Lower lobe of right lung (tissue), 2 donors: ENCODE measurements around the gene PDE4D. TPM values are rescaled to one million over a fixed set of nuclear protein-coding genes. Genes with fewer than 3 reads are reported as not detected.

ENCODE experiments used
- ATAC-seq, 2 donors: fragments of 200-7000 bp; cut with Tn5 transposase; one replicate each; pipeline ENCODE4 v1.9.1; 2020 to 2022; ENCODE audit warnings: mild to moderate bottlenecking in 2 of 2, moderate library complexity in 2 of 2
- DNase-seq: peaks from one replicate; pipeline ENCODE4 v3.0.0-alpha.2; 2020
- H3K27ac ChIP-seq: fragments of 200-600 bp; one replicate; pipeline ENCODE4 v1.8.0; 2022
- H3K27me3 ChIP-seq: fragments of 200-600 bp; one replicate; pipeline ENCODE4 v1.8.0; 2022; ENCODE audit warnings: low read depth
- H3K36me3 ChIP-seq: fragments of 200-600 bp; one replicate; pipeline ENCODE4 v1.8.0; 2022; ENCODE audit warnings: mild to moderate bottlenecking
- H3K4me1 ChIP-seq: fragments of 200-600 bp; one replicate; pipeline ENCODE4 v1.8.0; 2022
- H3K4me3 ChIP-seq: fragments of 200-600 bp; one replicate; pipeline ENCODE4 v1.8.0; 2022; ENCODE audit warnings: mild to moderate bottlenecking
- H3K9me3 ChIP-seq: fragments of 200-600 bp; one replicate; pipeline ENCODE4 v1.8.0; 2022
- intact Hi-C: fragments of 100-400 bp; cut with DNase I; formaldehyde crosslinking; loops from one replicate; pipeline ENCODE4 v1.11.0; 2022
- total RNA-seq: library from RNA; stranded (reverse); fragmentation: NEBNext Ultra II Directional; extraction: Animal tissue kit (Norgen Biotek cat#: 25700); gene quantifications from one replicate; pipeline ENCODE4 v1.2.1, GENCODE V29; 2021
- TF ChIP-seq, protein P1 (sequence below): fragments of 200-600 bp; IDR thresholded peaks from one replicate; pipeline ENCODE4 v1.8.0; 2022; ENCODE audit warnings: antibody characterized with exemption, mild to moderate bottlenecking
- donor health status: DM: no; HTN: yes; CAD: no; lungs with severe emphysema.

PDE4D gene
- total RNA-seq, 1 donor from 2014 or later, result 71.3 TPM

- no peaks in the 10 kb centered on the region for H3K4me1 ChIP-seq
- H3K9me3 ChIP-seq, result no peaks in the 10 kb centered on the region
- no peak for ATAC-seq
- no peaks in the 10 kb centered on the region for H3K36me3 ChIP-seq
- DNase-seq, result no peak
- TF ChIP-seq, protein P1, sequence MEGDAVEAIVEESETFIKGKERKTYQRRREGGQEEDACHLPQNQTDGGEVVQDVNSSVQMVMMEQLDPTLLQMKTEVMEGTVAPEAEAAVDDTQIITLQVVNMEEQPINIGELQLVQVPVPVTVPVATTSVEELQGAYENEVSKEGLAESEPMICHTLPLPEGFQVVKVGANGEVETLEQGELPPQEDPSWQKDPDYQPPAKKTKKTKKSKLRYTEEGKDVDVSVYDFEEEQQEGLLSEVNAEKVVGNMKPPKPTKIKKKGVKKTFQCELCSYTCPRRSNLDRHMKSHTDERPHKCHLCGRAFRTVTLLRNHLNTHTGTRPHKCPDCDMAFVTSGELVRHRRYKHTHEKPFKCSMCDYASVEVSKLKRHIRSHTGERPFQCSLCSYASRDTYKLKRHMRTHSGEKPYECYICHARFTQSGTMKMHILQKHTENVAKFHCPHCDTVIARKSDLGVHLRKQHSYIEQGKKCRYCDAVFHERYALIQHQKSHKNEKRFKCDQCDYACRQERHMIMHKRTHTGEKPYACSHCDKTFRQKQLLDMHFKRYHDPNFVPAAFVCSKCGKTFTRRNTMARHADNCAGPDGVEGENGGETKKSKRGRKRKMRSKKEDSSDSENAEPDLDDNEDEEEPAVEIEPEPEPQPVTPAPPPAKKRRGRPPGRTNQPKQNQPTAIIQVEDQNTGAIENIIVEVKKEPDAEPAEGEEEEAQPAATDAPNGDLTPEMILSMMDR, result no peak
- H3K4me3 ChIP-seq, result no peak overlapping the region
- no peak overlapping the region for H3K27ac ChIP-seq
- no peaks in the 10 kb centered on the region for H3K27me3 ChIP-seq
- intact Hi-C loops, result no loop called here
Measured at GRCh38 chr5:59833448-59833847, 60.1 kb downstream of the PDE4D start.

DNA sequence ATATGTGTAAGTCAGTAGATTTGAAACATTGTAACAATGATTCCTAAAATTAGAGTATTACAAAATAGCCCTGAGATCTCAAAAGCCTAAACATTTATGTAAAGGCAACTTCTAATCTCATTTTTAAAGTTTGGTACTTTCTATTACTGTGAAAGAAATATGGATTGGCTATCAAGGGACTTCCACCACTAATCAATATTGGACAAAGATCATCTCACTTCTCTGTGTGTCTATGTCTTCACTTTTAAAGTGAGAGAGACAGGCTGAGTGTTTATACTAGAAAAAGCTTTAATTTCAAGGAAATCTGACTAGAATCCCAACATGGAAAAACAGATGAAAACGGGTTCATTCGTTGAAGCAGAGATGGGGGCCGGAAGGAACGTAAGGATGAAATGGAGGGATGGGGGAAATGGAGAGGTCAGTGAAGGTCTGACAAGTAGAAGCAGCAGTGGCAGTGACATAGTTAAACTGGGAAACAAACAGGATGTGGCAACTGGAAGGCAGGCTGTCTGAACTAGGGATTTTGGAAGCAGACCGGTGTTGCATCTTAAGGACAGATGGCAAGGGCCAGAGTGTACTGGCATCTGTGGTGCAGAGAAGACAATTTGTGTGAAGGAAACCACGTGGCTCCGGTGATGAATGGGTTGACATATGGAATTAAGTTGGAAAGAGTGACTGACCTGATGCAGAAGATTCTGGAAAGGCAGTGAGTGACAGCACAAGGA is 60.8 kb downstream of the PDE4D start:
- DNase-seq, result no peak
- Histone ChIP-seq H3K9me3 (no peaks in the 10 kb centered on the region), H3K27me3 (no peaks in the 10 kb centered on the region), H3K4me3 (no peak overlapping the region), H3K27ac (no peak overlapping the region), H3K4me1 (no peaks in the 10 kb centered on the region), H3K36me3 (no peaks in the 10 kb centered on the region)
- intact Hi-C loops, result no loop called here
- TF ChIP-seq, protein P1, result no peak
- ATAC-seq, result no peak

DNA sequence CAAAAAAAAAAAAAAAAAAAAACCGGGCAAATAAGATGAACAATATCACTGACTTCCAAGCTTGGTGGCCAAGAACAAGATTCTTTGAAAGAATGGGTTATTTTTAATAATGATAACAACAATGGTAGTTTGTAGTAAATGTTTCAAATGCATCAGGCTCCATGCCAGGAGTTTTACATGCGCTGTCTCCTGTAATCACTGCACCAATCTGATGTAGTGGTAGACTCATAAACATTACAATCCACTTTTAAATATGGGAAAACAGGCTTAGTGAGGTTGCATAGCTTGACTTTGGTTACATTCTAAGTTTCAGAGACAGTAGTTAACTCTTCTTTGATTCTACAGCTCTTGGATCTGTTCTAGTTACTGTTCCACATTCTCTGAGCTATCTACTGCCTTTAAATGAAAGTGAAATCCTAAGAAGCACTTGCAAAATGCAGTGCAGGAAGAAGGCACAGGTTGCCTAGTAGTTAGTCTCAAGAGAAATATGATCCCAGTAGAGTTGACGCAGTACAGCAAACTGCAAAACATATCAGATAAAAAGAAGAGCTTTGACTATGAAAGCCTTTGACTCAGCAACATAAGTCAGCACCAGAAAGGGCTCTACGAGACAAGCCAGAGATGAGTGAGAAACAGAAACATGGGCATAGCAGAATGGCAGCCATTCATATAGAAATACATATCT is 62.1 kb downstream of the PDE4D start:
- ATAC-seq (no peak), DNase-seq (no peak)
- intact Hi-C loops, result no loop called here
- H3K27ac ChIP-seq, result no peak overlapping the region
- no peaks in the 10 kb centered on the region for H3K27me3 ChIP-seq
- no peak overlapping the region for H3K4me3 ChIP-seq
- no peaks in the 10 kb centered on the region for H3K4me1 ChIP-seq
- no peaks in the 10 kb centered on the region for H3K36me3 ChIP-seq
- H3K9me3 ChIP-seq, result no peaks in the 10 kb centered on the region
- TF ChIP-seq, protein P1, result no peak

DNA sequence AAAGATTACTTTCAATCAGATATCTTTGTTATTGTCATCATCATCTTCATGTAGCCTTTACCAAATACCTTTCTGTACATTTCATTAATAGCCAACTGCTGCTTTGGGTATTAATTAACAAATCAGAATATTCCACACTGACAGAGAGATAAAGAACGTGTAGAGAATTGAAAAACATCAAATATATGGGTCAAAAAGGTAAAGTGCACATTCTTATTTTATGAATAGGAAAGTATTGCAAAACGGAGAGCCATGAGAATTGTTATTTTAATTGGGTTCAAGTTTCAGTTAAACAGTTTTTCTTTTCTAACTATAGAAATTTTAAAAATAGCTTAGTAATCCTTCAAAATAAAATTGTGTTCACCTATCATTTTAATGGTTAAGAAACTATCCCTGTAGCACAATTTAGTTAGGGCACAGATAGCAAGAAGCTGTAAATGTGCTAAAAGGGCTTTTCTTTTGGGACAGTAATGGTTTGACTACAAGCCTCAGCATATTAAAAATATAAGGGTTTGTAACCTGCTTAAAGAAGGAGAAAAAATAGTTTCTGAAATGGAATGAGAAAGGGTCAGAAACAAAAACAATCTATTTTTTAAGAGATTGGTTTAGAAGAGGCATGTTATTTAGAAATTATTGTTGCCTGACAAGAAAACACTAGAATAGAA is 62.9 kb downstream of the PDE4D start:
- DNase-seq, result no peak
- intact Hi-C loops, result no loop called here
- Histone ChIP-seq H3K27ac (no peak overlapping the region), H3K9me3 (no peaks in the 10 kb centered on the region), H3K27me3 (no peaks in the 10 kb centered on the region), H3K4me1 (no peaks in the 10 kb centered on the region), H3K36me3 (no peaks in the 10 kb centered on the region), H3K4me3 (no peak overlapping the region)
- ATAC-seq, result no peak
- TF ChIP-seq, protein P1, result no peak

DNA sequence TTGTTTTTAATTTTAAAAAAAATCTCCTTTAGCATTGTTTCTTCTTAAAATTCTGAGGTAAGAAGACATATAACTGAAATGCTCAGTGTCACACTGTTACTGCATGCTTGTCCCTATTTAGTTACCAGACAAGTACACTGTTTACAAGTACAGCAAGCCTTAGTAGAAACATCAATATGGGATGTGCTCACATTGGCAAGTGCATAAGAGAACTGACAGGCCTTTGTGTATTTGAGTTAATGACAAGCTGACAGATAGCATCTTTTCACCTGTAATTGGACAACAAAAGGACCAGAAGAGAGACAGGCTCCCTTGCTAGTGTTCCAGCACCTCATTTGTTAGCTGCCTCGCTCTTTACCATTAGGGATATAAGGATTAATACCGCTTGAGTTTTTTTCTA is 63.6 kb downstream of the PDE4D start:
- DNase-seq, result no peak
- TF ChIP-seq, protein P1, result no peak
- intact Hi-C loops, result no loop called here
- Histone ChIP-seq H3K4me1 (no peaks in the 10 kb centered on the region), H3K27me3 (no peaks in the 10 kb centered on the region), H3K9me3 (no peaks in the 10 kb centered on the region), H3K4me3 (no peak overlapping the region), H3K27ac (no peak overlapping the region), H3K36me3 (no peaks in the 10 kb centered on the region)
- no peak for ATAC-seq
